GM21619 (cell line): ENCODE data around the gene ZNF526.

Experiments used
- ATAC-seq: cut with Tn5 transposase; IDR thresholded peaks from one replicate; pipeline ENCODE4 v1.9.1; 2021; ENCODE audit not compliant: unreplicated experiment

Gene ZNF526

DNA sequence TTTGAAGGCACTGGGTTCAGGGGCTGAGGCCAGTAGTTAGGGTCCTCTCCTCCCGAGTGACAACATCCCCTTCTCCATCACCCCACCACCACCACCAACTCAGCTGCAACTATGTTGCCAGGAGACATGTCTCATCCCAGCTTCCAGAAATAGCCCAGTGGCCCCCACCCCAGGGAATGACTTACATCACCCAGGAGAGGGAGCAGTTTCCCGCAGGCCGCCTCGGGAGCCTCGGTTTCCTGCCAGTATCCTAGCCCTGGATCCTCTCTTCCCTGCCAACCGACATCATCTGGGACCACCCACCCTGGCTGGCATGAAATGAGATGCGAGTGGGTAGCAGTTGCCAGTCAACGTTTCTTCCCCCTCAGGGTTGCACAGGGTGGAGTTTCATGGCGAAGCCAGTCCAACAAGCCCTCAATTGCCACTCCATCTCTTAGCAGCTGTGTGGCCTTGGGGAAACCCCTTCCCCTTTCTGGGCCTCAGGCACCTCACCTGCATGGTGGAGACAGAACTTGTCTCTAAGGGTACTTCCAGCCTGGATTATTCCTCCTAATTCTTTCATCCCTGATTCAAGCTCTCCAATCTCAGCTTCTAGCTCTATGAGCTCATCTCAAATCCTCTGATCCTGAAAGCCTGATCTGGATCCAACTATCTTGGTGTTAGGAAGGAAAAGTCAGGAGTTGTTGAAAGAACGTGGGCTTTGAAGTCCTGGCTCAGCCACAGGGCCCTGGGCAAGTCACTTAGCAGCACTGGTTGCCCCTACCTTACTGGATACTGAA lies 26.2 kb downstream of the ZNF526 start:
- ATAC-seq: no peak

DNA sequence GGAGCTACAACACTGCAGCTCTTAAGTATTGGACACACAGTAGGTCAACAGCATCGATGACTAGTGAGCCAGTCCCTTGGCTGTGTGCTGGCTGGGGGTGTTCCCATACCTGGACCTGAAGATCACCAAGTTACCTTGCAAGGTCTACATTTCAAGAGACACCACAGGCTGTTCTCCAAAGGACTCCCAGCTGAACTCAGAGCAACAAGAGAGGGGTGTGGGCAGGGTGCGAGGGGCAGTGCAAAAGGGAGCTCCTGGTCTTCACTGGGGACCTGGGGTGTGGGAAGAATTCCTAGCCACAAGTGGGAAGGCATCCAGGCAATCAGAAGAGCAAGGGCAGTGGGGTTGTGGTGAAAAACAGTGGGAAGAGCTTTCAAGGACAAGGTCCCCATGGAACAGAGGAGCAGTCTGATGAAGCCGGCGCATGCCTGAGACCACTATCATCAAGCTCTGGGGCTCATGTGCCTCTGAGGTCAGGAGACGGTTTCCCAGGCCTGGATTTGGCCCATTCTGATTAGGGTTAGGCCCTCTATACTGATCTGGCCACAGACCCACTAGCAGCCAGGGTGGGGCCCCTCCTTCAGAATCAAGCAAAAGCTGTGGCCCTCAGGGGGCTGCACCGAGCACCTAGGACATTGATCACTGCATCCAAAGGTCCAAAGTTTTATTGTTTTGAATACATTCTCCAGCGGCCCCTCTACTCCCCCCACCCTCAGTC lies 27.0 kb downstream of the ZNF526 start:
- ATAC-seq: no peak

DNA sequence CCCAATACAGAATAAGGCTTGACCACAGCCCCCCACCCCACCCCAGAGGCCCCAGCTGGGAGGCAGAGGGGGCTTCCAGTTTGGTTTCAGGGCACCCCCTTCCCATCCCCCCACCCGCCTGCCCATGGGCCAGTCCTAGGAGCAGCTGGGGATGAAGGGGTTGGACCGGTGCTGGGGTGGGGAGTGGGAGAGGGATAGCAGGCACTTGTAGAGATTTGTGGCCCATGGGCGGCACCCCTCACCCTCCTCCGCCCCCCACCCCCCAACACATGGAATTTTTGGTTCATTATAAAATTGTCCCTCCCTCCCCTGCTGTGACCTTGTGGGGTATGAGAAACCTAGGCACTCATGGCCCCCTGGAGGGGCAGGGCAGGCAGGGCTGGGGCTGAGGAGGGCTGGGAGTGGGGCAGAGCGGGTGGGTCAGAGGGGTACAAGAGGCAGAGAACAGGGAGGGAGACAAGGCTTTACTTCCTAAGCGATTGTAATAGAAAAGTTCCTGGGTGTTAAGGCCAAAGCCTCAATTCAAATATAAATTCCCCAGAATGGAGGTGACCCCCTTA lies 27.6 kb downstream of the ZNF526 start:
- ATAC-seq: no peak

DNA sequence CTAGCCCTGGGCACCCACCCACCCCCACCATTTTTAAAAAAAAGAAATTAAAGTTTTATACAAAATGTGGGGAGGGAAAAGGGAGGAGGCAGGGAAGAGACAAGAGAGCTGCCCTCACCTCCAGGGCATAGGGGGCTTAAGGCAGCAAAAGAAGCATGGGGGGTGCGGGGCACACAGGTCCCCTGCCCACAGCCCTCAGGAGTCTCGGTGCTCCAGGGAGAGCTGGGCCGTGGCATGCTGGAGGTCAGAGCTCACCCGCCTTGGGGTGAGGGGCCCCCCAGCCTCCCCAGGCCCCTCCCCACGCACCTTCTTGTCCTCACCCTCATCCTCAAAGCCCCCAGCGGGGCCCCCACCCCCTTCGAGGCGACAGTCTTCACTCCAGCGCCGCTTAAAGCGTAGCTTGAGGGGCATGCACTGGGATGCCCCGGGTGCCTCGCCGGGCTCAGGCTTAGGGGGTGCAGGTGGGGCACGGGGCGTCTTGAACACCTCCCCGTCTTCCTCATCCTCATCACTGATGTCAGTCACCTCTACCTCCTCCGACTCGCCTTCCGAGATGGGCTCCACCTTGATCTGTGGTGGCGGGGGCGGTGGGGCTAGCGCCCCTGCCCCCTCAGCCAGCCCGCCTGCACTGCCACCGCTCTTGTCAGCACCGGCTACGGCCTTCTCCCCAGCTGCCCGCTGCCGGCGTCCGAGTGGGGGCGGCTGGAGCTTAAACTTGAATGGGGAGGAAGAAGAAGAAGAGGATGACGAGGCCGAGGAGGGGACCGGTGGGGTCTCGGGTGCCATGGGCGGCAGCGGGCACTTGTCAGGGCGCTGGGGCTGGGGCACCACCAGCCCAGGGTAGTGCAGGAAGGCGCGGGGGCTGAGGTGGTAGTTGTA lies 28.4 kb downstream of the ZNF526 start:
- ATAC-seq: no peak

DNA sequence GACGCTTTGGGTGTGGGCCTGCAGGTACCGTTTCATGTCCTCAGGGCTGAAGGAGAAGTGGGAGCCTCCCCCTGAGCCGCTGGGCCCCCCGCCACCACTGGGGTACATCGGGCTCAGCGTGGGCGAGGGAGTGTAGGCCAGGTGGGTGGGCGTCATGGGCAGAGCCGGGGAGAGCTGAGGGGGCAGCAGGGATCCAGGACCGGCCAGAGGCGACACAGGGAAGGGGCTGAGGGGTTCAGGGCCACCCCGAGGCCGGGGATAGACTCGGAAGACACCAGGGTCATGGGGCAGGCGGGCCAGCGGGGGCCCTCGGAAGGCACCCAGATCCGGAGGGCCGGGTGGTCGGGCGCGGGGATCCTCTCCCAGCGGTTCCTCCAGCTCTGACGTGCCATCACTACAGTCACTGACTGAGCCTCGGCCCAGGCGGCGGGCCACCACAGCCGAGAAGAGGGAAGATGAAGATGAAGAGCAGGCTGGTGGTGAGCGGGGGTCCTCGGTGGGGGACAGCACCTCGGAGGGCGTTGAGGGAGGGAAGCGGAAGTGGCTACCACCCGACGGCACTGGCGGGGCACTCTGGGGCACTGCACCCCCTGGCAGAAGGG lies 29.1 kb downstream of the ZNF526 start:
- ATAC-seq: no peak

DNA sequence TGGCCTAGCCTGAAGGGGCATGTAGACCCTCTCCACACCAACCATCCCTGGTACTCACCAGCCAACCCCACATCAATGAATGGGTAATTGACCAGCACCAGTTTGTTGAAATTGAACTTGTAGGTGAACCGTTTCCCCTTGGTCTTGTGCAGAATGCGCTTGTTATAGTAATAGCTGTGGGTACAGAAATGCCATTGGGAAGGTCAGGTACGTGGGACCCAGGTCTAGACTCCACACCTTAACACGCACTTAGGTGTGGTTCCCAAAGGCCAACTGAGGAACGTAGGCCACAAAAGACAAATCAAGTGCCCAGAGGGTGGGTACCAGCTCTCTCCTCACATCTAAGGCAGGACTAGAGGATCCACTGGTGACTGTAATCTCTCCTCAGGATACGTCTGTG lies 29.7 kb downstream of the ZNF526 start:
- ATAC-seq: no peak

DNA sequence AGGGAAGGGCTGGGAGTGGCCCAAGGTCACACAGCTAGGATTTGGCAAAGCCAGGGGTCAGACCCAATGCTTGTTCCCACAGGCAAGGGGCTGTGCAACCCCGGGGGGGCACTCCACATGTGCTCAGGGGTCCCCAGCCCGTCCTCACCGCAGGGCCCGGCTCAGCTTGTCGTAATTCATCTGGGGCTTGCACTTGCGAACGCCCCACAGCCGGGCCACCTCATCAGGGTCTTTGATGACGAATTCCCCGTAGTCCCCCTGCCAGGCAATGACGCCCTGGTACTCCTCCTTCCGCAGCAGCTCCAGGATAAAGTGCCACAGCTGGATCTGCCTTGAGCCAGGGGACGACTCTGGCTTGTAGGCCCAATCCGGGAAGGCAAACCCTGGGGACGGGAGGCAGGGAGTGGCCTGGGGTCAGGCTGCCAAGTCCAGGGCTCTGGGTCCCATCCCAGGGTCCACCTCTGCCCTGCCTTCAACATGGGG lies 30.1 kb downstream of the ZNF526 start:
- ATAC-seq: no peak

DNA sequence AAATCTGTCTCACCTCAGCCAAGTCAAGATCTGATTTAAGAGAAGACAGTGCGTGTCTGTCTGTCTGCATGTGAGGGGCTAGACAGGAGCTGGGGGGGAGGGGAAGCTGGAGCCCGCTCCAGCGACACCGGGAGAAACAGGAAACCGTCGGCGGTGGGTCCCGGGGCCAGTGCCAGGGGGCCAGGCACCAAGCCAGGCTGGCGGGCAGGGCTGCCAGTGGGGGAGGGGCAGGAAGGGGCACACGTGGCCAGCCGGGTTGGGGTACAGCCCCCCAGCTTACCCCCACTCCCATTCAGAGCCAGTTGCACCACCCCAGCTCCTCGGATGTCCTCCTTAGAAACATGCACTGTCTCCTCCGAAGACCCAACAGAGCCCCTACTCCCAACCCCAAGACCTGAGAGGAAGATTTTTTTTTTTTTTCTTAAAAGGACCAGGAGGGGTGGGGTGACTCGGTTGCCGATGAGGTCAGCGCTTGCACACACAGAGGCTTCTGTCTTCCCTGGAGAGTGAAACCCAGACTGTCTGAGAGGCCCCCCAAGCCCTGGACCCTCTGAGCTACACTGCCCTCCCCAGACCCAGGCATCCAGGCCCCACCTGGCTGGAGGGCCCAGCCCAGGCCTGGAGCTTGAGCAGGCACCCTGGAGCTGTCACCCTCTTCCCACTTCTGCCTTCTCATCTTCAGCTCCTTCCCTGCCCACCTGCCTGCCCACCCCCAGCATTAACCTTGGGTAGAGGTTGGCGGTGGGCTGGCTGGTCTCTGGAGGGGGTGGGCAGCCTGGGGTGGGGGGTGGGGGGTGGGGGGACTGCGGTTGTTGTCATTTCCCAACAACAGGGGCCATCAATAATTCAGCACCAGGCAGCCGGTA lies 30.8 kb downstream of the ZNF526 start:
- no peak for ATAC-seq

DNA sequence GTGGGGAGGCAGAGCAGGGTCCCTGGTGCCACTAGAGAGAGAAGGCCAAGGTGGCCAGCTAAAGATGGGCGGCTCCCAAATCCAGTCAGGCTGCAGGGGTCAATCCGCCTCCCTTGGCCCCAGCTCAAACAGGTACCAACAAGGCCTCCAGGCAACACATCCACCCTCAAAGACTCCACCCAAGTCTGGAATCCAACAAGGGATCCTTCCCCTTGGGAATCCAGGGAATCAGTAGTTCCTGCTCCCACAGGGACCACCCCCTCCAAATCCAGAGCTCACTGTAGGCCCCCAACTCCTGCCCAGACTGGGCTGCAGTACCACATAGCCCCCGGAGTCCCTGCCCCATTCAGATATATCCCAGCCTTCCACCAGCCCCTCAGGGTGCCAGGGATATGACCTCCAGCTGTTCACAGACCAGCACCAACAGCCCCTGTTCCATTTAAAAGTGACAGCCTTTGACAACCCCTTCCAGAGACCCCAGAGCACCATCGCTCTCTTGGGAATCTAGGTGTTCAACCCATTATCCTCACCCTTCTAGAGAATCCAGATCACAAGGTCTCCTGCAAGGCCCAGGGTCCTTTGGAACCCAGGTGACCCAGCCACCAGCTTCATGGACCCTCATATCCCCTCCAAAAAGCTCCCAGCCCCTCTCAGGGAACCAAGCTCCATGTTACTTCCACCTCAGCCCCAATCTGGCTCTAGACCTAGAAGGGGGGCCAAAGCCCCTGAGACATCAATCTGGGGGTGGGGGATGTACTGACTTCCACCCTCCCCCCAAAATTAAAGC lies 31.7 kb downstream of the ZNF526 start:
- no peak for ATAC-seq

DNA sequence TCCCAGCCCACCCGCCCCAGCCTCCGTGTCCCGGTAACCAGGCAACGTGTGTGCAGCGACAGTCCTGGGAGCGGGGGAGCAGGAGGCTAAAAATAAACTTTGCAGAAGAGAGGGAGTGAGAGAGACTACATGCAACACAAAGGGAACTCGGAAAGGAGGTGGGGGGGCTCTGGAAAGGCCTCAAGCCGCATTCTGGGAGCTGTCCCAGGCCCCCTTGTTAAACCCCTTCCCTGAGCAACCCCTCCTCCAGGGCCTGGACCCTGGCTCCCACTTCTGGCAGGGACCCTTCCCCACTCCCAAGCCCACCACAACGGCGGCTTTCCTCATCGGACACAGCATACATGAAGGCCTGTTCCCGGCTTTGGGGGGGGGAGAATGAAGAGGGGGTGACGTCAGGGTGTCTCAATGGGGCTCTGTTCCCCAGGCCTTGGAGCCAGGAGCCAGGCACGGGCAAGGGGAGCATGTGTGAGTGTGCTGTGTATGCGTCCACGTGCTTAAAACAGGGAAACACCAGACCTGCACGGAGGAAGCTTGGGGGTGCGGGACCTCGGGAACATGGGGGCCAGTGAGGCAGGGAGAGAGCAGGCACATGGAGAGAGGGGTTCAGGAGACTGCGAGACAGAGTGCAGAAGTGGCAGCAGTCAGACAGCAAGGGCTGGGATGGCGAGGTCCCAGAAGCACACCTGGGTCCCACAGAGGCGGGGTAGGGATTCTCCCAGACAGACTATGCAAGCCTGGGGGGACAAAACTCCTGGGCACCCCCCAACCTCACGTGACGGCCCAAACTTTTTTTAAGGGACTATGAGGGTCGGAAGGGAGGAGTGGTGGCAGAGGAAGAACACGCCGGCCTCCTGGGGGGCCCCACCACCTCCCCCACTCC lies 32.5 kb downstream of the ZNF526 start:
- ATAC-seq: no peak

DNA sequence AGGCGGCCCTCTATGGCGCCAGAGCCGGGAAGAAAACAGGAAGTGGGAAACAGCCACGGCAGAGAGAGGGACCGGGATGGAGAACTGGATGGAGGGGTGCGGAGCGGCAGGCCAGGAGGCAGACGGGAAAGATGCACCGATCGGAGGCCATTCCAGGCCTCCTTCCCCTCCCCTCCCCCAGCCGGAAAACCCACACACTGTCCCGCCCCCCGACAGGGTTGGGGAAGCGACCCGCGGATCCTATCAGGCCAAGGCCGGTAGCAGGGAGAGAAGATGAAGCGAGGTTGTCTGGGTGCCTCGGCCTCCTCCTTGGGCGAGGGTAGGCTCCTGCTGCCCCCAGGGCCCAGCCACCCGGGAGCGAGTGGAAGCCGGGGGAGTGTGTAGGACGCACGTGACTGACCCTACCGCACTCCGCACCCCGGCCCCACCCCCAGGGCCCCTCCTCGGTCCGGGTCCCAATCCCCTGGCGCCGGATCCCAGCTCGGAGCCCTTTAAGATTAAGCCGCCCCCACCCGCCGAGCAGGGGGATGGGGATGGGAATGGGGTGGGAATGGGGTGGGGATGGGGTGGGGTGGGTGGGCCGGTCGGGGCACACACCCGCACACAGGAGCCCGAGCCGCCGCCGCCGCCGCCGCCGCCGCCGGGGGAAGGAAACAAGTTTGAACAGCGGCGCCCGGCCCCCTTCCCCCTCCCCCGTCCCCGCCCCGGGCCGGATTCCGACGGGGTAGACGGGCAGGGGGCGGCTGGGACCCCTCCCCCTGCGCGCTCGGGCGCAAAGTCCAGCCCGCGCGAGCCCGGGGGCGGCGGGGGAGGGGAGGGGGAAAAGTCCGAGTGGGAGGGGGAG lies 33.4 kb downstream of the ZNF526 start:
- no peak for ATAC-seq

DNA sequence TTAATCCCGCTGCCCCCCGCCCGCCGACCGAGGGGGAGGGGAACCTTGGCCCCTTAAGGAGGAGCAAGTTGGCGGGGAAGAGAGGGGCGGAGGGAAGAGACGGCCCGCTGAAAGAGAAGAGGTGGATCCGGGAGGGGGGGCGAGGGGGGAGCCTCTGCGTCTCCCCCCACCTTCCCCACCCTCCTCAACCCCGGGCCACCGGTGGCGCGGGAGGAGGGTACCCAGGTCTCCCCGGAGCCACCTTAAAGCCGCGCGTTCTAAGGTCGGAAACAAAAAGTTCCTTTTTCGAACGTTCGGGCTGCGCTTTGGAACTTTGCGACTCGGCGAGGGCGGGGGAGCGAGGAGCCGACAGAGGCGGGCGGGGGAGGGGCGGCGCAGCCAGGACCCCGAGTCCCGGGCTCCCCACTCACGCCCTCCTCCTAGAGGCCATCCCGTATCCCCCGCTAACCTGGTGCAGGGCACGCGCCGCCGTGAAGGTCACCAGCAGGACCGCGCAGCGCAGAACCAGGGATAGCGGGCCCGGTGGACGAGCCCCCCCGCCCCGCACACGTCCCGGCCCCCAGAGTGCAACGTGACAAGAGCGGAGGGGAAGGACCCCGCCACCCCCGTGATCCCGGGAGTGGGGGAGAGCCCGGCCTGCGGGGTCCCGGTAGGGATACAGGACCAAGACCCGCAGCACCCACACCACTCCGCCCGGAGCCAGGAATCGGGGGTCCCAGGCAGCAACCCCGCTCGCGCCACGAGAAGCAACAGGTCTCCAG lies 34.2 kb downstream of the ZNF526 start:
- no peak for ATAC-seq

DNA sequence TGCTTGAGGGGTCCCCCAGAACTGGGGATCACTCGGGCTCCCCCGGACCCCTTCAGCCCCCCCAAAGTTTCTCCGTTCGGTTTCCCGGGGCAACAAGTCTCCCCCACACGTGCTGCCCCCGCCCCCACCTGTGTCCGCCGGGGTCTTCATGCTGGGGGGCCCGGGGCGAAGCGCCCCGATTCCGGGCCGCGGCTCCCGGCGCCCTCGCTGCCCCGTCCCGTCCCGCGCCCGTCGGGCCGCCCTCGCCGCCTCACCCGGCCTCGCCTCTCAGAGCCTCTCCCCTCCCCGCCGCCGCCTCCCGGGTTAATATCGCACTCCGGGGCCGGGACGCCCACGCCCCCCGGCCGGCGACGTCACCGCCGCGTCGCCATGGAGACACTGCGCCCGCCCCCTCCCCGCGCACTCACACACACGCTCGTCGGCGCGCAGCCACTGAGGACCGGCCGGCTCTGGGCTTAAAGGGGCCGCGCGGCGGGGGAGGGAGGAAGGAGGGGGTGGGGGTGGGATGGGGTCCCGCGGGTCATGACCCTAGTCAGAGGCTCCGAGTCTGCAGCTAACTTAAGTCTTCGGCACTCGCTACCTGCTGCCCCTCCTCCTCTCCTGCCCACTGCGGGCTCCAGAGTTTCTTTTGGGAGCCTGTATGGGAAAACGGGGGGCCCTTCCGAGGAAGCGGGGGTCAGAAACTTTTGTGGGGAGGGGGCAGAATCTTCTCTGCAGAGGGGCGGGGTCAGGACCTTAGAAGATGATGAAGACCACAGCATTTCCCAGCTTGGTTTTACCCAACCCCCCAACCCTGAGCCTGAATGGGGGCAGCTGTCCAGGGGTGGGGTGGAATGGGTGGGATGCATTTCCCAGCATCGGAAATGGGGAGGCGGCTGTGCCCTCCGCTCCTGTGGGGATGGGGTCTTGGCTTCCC lies 35.0 kb downstream of the ZNF526 start, which contains the start of gene ERF:
Gene ERF, minus strand, starts transcription at position 279 of the 916 bp plus-strand sequence. Its CDS starts 129 bp downstream, at position 150.
- ATAC-seq: peak; percentile 57

DNA sequence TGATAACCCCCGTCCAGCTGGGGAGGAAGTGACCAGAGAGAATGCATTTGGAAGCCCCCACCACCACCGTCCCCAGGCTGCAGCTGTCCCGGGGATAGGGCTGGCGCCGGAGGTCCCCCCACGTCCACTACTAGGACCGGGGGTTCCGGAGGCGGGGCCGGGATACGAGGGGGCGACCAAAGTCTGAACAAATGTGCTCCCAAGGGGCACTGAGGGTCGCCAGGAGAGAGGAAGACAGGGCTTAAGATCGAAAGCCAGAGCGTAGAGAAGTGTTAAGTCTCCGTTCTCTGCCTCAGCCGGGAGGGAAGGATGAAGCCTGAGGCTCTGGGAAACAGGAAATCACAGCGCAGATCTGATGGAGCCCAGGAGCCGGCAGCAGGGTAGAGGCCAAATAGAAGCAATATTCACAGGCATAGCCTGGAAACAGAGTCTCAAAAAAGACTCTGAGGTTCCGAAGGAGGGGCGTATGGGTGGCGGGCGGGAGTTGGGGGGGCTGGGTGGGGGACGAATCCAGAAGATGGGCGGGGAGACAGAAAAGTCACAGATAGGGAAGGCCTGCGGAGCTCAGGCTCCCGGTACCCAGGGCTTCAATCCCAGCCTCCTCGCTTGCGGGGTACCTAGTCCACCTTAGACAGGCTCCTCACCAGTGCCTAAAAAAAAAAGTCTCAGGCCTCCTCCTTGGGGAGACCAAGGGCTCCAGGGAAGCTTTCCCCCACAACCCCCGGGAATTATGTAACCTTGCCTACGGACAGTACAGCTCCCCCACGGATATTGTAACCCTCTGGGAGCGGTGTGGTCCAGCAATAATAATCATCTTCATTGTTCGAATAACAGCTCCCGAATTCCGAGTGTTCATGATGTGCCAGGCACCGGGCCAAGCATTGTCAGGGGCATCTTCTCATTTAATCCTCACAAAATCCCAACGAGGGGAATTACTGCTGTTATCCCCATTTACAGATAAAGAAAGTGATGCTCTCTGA lies 35.9 kb downstream of the ZNF526 start:
- no peak for ATAC-seq
